Effector memory CD4-positive, alpha-beta T cell (primary cell): ENCODE data around the gene CR1.
"Not testable (repeated sequence)": the region's sequence is repeated elsewhere in the genome, so short reads cannot be mapped to it uniquely, and the experiment has no call there.

Source experiments
- DNase-seq, 3 donors: peaks; one replicate each; pipeline ENCODE4 v3.0.0-alpha.2; 2020
- H3K27ac ChIP-seq: 2 replicates; pipeline ENCODE4 v1.7.0; 2013; ENCODE audit warnings: mild to moderate bottlenecking, low read length, moderate library complexity; ENCODE audit not compliant: insufficient read depth, poor library complexity, severe bottlenecking
- H3K27me3 ChIP-seq: replicated peaks from 2 replicates; pipeline ENCODE4 v1.7.0; 2013; ENCODE audit warnings: mild to moderate bottlenecking, low read length; ENCODE audit not compliant: insufficient read depth, control insufficient read depth, poor library complexity, severe bottlenecking
- H3K36me3 ChIP-seq: 2 replicates; pipeline ENCODE4 v1.7.0; 2013; ENCODE audit warnings: mild to moderate bottlenecking, low read length, moderate library complexity; ENCODE audit not compliant: control insufficient read depth, insufficient read depth
- H3K4me1 ChIP-seq: 2 replicates; pipeline ENCODE4 v1.7.0; 2013; ENCODE audit warnings: low read length, mild to moderate bottlenecking; ENCODE audit not compliant: control insufficient read depth, insufficient read depth, poor library complexity, severe bottlenecking
- H3K4me3 ChIP-seq: 2 replicates; pipeline ENCODE4 v1.7.0; 2013; ENCODE audit warnings: low read length, low read depth, mild to moderate bottlenecking; ENCODE audit not compliant: insufficient read depth, poor library complexity, severe bottlenecking
- H3K9me3 ChIP-seq: 2 replicates; pipeline ENCODE4 v1.7.0; 2013; ENCODE audit warnings: mild to moderate bottlenecking, low read length, moderate library complexity; ENCODE audit not compliant: control insufficient read depth

CR1 gene

DNA sequence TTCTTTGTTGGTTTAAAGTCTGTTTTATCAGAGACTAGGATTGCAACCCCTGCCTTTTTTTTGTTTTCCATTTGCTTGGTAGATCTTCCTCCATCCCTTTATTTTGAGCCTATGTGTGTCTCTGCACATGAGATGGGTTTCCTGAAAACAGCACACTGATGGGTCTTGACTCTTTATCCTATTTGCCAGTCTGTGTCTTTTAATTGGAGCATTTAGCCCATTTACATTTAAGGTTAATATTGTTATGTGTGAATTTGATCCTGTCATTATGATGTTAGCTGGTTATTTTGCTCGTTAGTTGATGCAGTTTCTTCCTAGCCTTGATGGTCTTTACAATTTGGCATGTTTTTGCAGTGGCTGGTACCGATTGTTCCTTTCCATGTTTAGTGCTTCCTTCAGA is 165.5 kb downstream of the CR1 start:
- H3K27ac ChIP-seq, H3K4me3 ChIP-seq, H3K4me1 ChIP-seq, H3K36me3 ChIP-seq, DNase-seq, H3K27me3 ChIP-seq, H3K9me3 ChIP-seq: not testable (repeated sequence)

DNA sequence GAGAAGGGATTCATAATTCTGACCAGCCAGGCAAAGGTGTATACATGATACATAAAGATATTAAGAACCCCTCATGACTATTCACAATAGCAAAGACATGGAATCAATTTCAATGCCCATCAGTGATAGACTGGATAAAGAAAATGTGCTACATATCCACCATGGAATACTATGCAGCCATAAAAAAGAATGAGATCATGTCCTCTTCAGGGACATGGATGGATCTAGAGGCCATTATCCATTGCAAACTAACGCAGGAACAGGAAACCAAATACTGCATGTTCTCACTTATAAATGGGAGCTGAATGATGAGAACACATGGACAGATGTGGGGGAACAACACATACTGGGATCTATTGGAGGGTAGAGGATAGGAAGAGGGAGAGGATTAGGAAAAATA is 170.4 kb downstream of the CR1 start:
- H3K4me1 ChIP-seq = no peaks in the 10 kb centered on the region
- H3K27me3 ChIP-seq = peaks cover 5% of the 10 kb centered on the region
- H3K4me3 ChIP-seq = no peak overlapping the region
- no peak overlapping the region for H3K27ac ChIP-seq
- no peaks in the 10 kb centered on the region for H3K9me3 ChIP-seq
- no peaks in the 10 kb centered on the region for H3K36me3 ChIP-seq
- no peak for DNase-seq

DNA sequence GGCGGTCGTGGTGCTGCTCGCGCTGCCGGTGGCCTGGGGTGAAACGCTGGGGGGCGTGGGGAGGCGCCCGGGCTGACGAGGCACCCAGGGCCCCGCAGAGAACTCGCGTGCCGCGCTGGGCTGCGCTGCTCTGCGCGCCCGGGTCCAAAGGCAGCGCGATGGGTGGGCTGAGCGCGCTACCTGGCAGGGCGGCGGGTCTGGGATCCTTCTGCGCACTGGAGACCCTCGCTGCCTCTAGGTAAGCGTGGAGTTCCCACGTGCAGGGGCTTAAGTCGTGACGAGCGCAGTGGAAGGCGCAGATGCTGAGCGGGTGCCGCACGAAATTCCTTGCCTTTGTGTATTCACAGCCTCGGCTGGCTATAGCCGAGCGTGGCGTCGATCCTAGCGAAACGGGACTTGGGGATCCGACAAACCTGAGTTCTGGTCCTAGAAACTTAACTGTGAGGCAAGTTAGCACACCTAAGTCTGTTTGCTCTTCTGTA is 173.6 kb downstream of the CR1 start:
- Histone ChIP-seq H3K4me3 (no peak overlapping the region), H3K9me3 (no peaks in the 10 kb centered on the region), H3K27me3 (peaks cover 5% of the 10 kb centered on the region), H3K36me3 (no peaks in the 10 kb centered on the region), H3K4me1 (no peaks in the 10 kb centered on the region), H3K27ac (no peak overlapping the region)
- DNase-seq = no peak

DNA sequence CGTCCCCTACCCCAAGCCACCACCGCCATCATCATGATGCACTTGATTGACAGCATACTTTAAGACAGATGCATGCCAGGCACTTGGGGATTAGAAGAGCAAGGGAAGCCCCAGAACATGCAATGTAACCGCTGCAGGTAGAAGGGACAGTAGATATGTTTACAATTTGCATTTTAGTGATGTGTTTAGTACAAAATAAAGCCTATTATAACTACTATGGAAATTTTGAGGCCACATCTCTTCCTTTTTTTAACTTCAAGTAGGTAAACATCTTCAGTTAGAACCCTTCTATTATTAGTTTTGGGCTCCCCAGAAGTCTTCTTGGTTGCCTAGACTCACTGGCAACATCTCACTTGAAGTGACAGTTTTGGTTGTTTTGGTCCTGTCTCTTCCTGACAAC is 174.2 kb downstream of the CR1 start:
- Histone ChIP-seq H3K9me3 (no peaks in the 10 kb centered on the region), H3K4me3 (no peak overlapping the region), H3K27ac (no peak overlapping the region), H3K27me3 (peaks cover 5% of the 10 kb centered on the region), H3K4me1 (no peaks in the 10 kb centered on the region), H3K36me3 (no peaks in the 10 kb centered on the region)
- no peak for DNase-seq

DNA sequence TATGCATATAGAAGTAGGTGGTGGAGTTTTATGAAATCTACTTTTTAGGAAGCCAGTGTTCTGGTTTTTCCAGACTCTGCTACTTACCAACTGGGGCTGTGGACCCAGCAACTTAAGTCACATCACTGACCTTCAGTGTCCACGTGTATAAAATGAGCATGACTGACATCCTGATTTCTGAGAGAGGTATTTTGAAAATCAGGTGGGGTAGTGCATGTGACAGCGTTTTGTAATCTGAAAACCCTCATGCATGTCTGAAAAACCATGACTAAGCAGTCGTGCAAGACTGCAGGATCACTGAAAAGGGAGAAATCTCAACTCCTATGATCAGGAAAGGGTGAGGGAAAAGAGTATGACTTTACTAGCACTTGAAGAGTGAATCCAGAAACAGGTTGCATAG is 175.0 kb downstream of the CR1 start:
- H3K36me3 ChIP-seq = no peaks in the 10 kb centered on the region
- no peaks in the 10 kb centered on the region for H3K4me1 ChIP-seq
- DNase-seq = no peak
- H3K4me3 ChIP-seq = no peak overlapping the region
- peaks cover 5% of the 10 kb centered on the region for H3K27me3 ChIP-seq
- no peaks in the 10 kb centered on the region for H3K9me3 ChIP-seq
- no peak overlapping the region for H3K27ac ChIP-seq

DNA sequence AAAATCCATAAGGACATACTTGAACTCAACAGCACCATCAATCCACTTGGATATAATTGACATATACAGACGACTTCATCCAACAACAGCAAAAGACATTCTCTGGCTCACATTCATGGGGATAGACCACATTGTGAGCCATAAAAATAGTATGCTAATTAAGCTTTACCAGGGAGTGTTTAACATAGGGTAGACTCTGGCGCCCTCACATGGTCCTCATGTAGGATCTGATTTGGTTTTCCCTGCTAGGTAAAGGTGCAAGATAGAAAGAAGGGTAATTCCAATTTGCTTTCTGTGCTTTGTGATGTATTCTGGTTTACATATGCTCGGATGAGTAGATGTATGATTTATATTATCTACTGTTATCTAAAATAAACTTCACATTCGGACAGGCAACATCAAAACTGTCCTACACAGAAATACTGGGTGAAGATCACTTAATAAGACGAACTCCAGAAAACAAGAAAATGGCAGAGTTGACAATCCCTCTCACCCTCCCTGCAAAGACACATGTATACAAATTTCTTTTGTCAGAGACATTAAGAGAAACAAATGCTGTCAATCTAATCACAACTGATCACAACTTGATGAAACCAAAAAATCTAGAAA is 176.7 kb downstream of the CR1 start:
- Histone ChIP-seq H3K9me3 (no peaks in the 10 kb centered on the region), H3K27ac (no peak overlapping the region), H3K27me3 (no peaks in the 10 kb centered on the region), H3K4me3 (no peak overlapping the region), H3K36me3 (no peaks in the 10 kb centered on the region), H3K4me1 (no peaks in the 10 kb centered on the region)
- no peak for DNase-seq

DNA sequence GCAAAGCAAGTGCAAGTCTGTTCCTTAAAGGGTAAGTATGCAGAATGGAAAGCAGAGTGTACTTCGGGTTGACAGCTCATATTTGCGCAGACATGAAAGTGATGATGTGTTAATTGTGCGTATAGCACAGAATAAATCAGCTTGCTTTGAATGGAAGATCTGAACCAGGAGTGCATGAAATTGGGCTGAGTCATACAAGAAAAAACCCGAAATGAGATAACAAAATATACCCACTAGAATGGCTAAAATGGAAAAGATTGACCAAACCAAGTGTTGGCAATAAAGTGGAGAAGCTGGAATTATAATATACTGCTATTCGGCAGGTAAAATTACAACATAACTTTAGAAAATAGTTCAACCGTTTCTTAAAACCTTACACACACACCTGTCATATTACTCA is 177.4 kb downstream of the CR1 start:
- H3K36me3 ChIP-seq = no peaks in the 10 kb centered on the region
- no peaks in the 10 kb centered on the region for H3K4me1 ChIP-seq
- H3K27me3 ChIP-seq = no peaks in the 10 kb centered on the region
- no peak overlapping the region for H3K27ac ChIP-seq
- no peak overlapping the region for H3K4me3 ChIP-seq
- H3K9me3 ChIP-seq = no peaks in the 10 kb centered on the region
- no peak for DNase-seq

DNA sequence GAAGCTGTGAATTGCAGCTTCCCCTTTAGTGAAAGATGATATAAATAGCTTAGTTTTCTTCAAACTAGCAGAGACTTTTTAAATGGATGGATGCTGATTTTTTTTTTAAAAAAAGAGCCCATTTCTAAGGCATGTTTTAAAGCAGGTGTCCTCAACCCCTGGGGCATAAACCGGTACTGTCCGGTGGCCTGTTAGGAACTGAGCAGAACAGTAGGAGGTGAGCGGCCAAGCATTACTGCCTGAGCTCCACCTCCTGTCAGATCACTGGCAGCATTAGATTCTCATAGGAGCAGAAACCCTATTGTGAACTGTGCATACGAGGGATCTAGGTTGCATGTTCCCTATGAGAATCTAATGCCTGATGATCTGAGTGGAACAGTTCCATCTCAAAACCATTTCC is 180.2 kb downstream of the CR1 start:
- Histone ChIP-seq H3K4me1 (no peaks in the 10 kb centered on the region), H3K9me3 (no peaks in the 10 kb centered on the region), H3K27me3 (no peaks in the 10 kb centered on the region), H3K27ac (no peak overlapping the region), H3K36me3 (no peaks in the 10 kb centered on the region), H3K4me3 (no peak overlapping the region)
- DNase-seq = no peak

DNA sequence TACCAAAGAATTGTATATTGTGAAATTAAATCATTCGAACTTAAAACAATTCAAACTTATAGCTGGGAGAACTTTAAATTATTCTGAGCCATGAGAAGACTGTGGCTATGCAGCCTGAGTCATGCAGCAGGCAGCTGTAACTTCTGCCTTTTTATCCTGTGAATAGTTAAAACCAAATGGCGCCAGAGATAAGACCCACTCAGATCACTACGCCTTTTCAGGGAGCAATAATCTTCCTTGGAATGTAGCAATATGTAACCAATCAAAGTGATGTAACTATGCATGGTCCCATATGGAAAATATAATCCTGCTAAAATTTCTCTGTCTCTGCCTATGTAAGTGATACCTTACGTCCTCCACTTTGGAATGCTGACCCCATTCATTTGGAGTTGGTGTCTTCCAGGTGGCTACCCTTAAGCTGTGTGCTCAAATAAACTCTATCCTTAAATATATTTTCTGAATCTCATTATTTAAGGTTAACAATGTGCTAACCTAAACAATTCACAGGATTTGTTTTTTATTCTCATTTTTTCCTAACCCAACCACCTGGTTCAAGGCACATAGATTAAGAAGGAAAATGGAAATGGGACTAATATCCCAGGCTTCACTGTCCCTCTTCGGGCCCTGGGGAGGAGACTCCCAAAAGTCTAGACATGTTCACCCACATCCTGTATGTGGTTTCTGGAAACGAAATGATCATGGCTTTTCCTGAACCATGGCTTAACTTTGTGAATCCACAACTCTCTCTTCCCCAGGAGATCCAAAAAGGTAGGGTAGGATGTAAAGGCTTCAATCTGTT is 184.8 kb downstream of the CR1 start:
- not testable (repeated sequence) for H3K4me1 ChIP-seq, H3K9me3 ChIP-seq, H3K36me3 ChIP-seq, H3K27me3 ChIP-seq, DNase-seq, H3K27ac ChIP-seq, H3K4me3 ChIP-seq

DNA sequence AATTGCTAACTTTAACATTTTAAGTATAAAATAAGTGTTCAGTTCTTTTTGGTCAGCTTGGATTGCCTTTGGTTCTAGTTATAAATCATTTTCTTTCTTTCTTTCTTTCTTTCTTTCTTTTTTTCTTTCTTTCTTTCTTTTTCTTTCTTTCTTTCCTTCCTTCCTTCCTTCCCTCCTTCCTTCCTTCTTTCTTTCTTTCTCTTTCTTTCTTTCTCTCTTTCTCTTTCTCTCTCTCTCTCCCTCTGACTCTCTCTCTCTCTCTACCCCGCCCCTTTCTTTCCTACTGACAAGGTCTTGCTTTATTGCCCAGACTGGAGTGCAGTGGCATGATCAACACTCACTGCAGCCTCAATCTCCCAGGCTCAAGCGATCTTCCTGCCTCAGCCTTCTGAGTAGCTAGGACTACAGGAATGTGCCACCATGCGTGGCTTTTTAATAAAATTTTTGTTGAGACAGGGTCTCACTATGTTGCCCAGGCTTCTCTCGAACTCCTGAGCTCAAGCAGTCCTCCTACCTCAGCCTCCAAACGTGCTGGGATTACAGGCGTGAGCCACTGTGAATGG is 187.0 kb downstream of the CR1 start:
- H3K4me3 ChIP-seq = not testable (repeated sequence)

More for the DNA sequence above, 187.0 kb downstream of the CR1 start:
- not testable (repeated sequence) for H3K36me3 ChIP-seq, H3K27ac ChIP-seq, H3K27me3 ChIP-seq, DNase-seq, H3K9me3 ChIP-seq, H3K4me1 ChIP-seq
